Adrenal gland (tissue), 12 donors: ENCODE results near the gene OTUB2. TPM values are rescaled to one million over a fixed set of nuclear protein-coding genes. Genes with fewer than 3 reads are reported as not detected.

Experiments used
- DNase-seq, 7 donors: peaks; one replicate each; pipeline ENCODE4 v3.0.0-alpha.2; 2019 to 2020
- H3K27ac ChIP-seq, 5 donors: fragments of 200-600 bp; sonication (generic) in 4 of 5; 1 replicate in 3 of 5; 2 replicates in 2 of 5; pipeline versions ENCODE4 v1.5.1 to v1.8.0; 2016 to 2020; ENCODE audit warnings: mild to moderate bottlenecking in 1 of 5
- H3K27me3 ChIP-seq: fragments of 200-600 bp; 2 replicates; pipeline ENCODE4 v1.8.0; 2021
- H3K36me3 ChIP-seq, 2 donors: fragments of 200-600 bp; replicated peaks in 1 of 2; 1 replicate in 1 of 2; 2 replicates in 1 of 2; pipeline versions ENCODE4 v1.5.1 to v1.8.0; 2018 to 2022
- H3K4me1 ChIP-seq, 2 donors: fragments of 200-600 bp; replicated peaks in 1 of 2; 1 replicate in 1 of 2; 2 replicates in 1 of 2; pipeline versions ENCODE4 v1.5.1 to v1.8.0; 2018 to 2021
- H3K4me3 ChIP-seq, 4 donors: fragments of 200-600 bp; sonication (generic) in 3 of 4; one replicate each; pipeline ENCODE4 v1.5.1; 2016 to 2018
- H3K9me3 ChIP-seq, 3 donors: fragments of 200-600 bp; sonication (generic) in 1 of 3; replicated peaks in 1 of 3; 1 replicate in 2 of 3; 2 replicates in 1 of 3; pipeline versions ENCODE4 v1.5.1 to v1.8.0; 2016 to 2021
- CTCF ChIP-seq, 6 experiments: fragments of 450-650 bp in 4 of 6; fragments of 200-600 bp in 2 of 6; sonication (generic) in 1 of 6; IDR thresholded peaks; 1 replicate in 5 of 6; 2 replicates in 1 of 6; pipeline versions ENCODE4 v1.5.1 to v1.8.0; 2016 to 2021; ENCODE audit warnings: antibody characterized with exemption in 6 of 6, mild to moderate bottlenecking in 2 of 6, moderate library complexity in 1 of 6
- POLR2A ChIP-seq, 2 donors: fragments of 450-650 bp; IDR thresholded peaks; one replicate each; pipeline ENCODE4 v1.6.1; 2017; ENCODE audit warnings: antibody characterized with exemption in 2 of 2, mild to moderate bottlenecking in 2 of 2, moderate library complexity in 1 of 2
- WGBS, 4 donors: extraction: QIAGEN DNeasy Blood & Tissue Kit in 2 of 4; methylation state at CpG; one replicate each; pipeline versions ENCODE4 v1.1.5 to v1.1.7; 2013 to 2017; 5-methylcytosine and 5-hydroxymethylcytosine counted together
- intact Hi-C, 2 donors: fragments of 100-400 bp; cut with DNase I; formaldehyde crosslinking; loops; one replicate each; pipeline versions ENCODE4 v1.14.1 to v1.15.0; 2022 to 2023
- polyA plus RNA-seq, 3 donors: library from polyadenylated mRNA; stranded (reverse); fragments of 200-250 nt in 2 of 3; fragments of 350-450 nt in 1 of 3; fragmentation: Illumina TruSeq in 1 of 3; extraction: RNeasy Lipid Tissue Mini Kit (QIAGEN cat#74804) in 1 of 3; gene quantifications; one replicate each; pipeline ENCODE4 v1.2.3, GENCODE V29; 2013 to 2014
- total RNA-seq, 9 donors: library from RNA; depleted of rRNA in 4 of 9; stranded (reverse); fragments of >200 nt in 4 of 9; fragments of 120-200 nt in 1 of 9; fragmentation: NEBNext Ultra II Directional in 1 of 9; extraction: Animal tissue kit (Norgen Biotek cat#: 25700) in 1 of 9; gene quantifications; one replicate each; pipeline versions ENCODE4 v1.1.0 to v1.2.4, GENCODE V29; 2013 to 2023
- donor health status: healthy with polysubstance abuse.
- donor health status: Bipolar disorder and iron deficiency.
- donor health status: DM: yes; HTN: yes; CAD: no.
- donor health status: DM: no; HTN: no; CAD: no.
- donor health status: DM: no; HTN: no; CAD: no.
- donor health status: DM: yes; HTN: yes; CAD: no.

Gene OTUB2
- total and polyA plus RNA-seq, 12 donors = 0.17 to 10.7 (median 1.5) TPM

DNA sequence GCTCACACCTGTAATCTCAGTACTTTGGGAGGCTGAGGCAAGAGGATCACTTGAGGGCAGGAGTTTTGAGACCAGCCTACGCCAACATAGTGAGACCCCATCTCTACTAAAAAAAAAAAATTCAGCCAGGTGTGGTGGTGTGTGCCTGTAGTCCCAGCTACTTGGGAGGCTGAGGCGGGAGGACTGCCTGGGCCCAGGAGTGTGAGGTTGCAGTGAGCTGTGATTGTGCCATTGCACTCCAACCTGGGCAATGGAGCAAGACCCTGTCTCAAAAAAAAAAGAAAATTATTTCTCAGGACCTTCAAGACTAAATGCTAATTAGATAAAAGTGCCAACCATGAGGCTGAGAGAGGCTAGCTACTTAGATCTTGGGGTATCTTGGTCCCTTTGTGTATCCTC lies 23.5 kb downstream of the OTUB2 start:
- no peaks in the 10 kb centered on the region for H3K9me3 ChIP-seq
- peaks cover 6 to 7% of the 10 kb centered on the region in 2 donors for H3K4me1 ChIP-seq
- H3K27ac ChIP-seq = no peak overlapping the region
- TF ChIP-seq POLR2A (IDR thresholded peaks at IDR 0.05) = no peak
- TF ChIP-seq CTCF (IDR thresholded peaks at IDR 0.05) = no peak
- intact Hi-C loops = no loop called here
- no peaks in the 10 kb centered on the region for H3K27me3 ChIP-seq
- WGBS, 4 donors = 85 to 93% (median 88%) methylated on average over 2 of the region's 2 CpGs
- H3K36me3 ChIP-seq = peaks cover 0 to 97% of the 10 kb centered on the region in 2 donors
- peak in 1 of 7 donors; percentile 25 for DNase-seq
- H3K4me3 ChIP-seq = no peak overlapping the region

DNA sequence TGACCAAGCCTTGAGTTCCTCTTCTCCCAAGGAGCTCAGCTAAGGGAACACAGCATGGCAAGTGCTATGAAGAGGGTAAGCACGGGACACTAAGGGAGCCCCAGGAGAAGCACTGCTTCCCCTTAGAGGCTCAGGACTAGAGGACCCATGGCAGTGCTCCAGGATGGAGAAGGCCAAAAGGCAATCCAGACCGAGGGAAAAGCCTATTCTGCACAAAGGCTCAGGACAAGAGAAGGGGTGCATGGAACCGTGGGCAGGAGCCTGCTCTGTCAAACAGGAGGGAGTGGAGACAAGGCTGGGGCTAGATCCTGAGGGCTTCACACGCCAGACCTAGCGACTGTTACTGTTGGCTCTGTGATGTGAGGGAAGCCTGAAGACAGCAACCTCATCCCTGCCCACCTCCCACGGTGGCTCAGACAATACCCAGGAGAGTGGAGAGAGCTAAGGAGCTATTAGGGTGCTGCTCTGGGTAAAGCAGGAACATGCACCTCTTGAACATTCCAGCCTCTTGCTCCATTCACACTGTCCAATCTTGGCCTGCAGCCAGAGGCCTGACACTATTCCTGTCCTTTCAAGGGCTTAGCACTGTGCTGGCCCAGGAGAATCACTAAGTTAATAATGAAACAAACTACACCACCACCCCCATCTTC lies 24.2 kb downstream of the OTUB2 start:
- 73 to 77% (median 76%) methylated on average over 6 of the region's 6 CpGs for WGBS, 4 donors
- Histone ChIP-seq H3K36me3 (peaks cover 0 to 97% of the 10 kb centered on the region in 2 donors), H3K4me1 (peaks cover 6 to 7% of the 10 kb centered on the region in 2 donors), H3K27ac (no peak overlapping the region), H3K9me3 (no peaks in the 10 kb centered on the region), H3K27me3 (no peaks in the 10 kb centered on the region), H3K4me3 (no peak overlapping the region)
- DNase-seq = peak; percentile 43 to 81 (median 66)
- intact Hi-C loops = no loop called here
- TF ChIP-seq POLR2A (IDR thresholded peaks at IDR 0.05) (no peak), CTCF (IDR thresholded peaks at IDR 0.05) (no peak)

DNA sequence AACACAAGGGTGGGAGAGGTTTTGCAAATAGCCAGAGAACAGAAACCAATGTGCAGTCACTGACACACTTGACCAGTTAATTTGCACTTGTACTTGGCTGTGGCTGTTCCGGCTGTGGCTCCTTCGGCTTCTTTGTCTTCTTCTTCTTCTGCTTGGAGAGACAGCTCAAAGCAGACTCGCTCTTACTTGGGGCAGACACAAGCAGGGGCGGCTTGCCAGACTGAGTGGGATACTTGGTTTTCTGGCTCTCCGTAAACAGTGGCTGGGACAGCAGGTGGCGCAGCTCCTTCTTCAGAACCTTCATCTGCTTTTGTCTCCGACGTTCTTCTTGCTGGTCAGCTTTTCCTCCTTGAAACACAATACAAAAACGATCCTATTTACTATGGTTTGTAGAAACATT lies 25.0 kb downstream of the OTUB2 start:
- Histone ChIP-seq H3K4me3 (no peak overlapping the region), H3K27me3 (no peaks in the 10 kb centered on the region), H3K9me3 (no peaks in the 10 kb centered on the region), H3K27ac (peak overlapping the region in 3 of 5 donors; percentile 7 to 13 (median 9)), H3K4me1 (peaks cover 7% of the 10 kb centered on the region in 2 donors), H3K36me3 (peaks cover 0 to 98% of the 10 kb centered on the region in 2 donors)
- 44 to 57% (median 49%) methylated on average over 9 of the region's 9 CpGs for WGBS, 4 donors
- TF ChIP-seq POLR2A (IDR thresholded peaks at IDR 0.05) = no peak
- TF ChIP-seq CTCF (IDR thresholded peaks at IDR 0.05) = peak in 5 of 6 experiments; percentile 35 to 49 (median 42)
- DNase-seq = peak in 6 of 7 donors; percentile 46 to 73 (median 63)
- intact Hi-C loops = no loop called here

- Histone ChIP-seq H3K36me3 (peaks cover 0 to 97% of the 10 kb centered on the region in 2 donors), H3K4me1 (peaks cover 11 to 14% of the 10 kb centered on the region in 2 donors), H3K27me3 (no peaks in the 10 kb centered on the region), H3K9me3 (no peaks in the 10 kb centered on the region), H3K27ac (peak overlapping the region in 3 of 5 donors; percentile 7 to 41 (median 13)), H3K4me3 (no peak overlapping the region)
- TF ChIP-seq CTCF (IDR thresholded peaks at IDR 0.05) = no peak
- no peak for TF ChIP-seq POLR2A (IDR thresholded peaks at IDR 0.05)
- intact Hi-C loops = no loop called here
- 82 to 96% (median 87%) methylated on average over 2 to 3 of the region's 3 CpGs for WGBS, 4 donors
- peak in 3 of 7 donors; percentile 11 to 43 (median 21) for DNase-seq
These were observed 25.6 kb downstream of the OTUB2 start for GRCh38 chr14:94051779-94052178.
